Thyroid gland (tissue), 4 donors: Measurements from ENCODE around the gene RNF19B.

ENCODE experiments used
- CTCF ChIP-seq, 6 experiments: fragments of 200-600 bp in 3 of 6; fragments of 450-650 bp in 3 of 6; sonication (generic) in 3 of 6; IDR thresholded peaks; one replicate each; pipeline ENCODE4 v1.5.1; 2016 to 2019; ENCODE audit warnings: antibody characterized with exemption in 6 of 6, mild to moderate bottlenecking in 2 of 6, inconsistent platforms in 1 of 6, moderate library complexity in 1 of 6
- POLR2A ChIP-seq, 2 donors: fragments of 450-650 bp; IDR thresholded peaks; one replicate each; pipeline ENCODE4 v1.6.1; 2017; ENCODE audit warnings: antibody characterized with exemption in 2 of 2, mild to moderate bottlenecking in 2 of 2, moderate library complexity in 1 of 2

- no peak for TF ChIP-seq CTCF (IDR thresholded peaks at IDR 0.05)
- TF ChIP-seq POLR2A (IDR thresholded peaks at IDR 0.05), result no peak
These were observed 39.0 kb upstream of the RNF19B start for GRCh38 chr1:33003657-33004056.
